ENCODE data around the gene DIRAS2. TPM values are rescaled to one million over a fixed set of nuclear protein-coding genes. Genes with fewer than 3 reads are reported as not detected.

Gene DIRAS2
- total and polyA plus RNA-seq, 2 of the 13 experiments (the other 11 are each of a cell fraction or from before 2014, with no cell fraction given), result not detected

DNA sequence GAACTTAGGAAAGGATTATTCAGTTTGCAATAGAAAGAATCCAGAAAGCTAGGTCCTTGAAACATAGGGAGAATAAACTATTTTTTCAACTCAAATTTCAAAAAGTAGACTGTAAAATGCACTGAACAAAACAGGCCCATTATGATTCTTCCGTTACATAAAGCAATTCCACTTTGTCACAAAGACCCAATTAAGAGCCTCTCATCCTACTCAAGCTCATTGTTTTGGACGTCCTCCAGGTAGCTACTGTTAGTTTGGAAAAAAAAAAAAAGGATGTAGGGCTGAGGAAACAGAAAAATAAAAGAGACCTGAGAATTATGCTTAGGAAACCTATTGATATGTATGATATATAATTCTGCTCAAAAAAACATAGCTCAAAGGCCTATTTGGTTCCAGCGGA is 74.0 kb downstream of the DIRAS2 start (continued):
- TF ChIP-seq BRF2 (CRISPR knock-in tag; IDR thresholded peaks at IDR 0.05) (no peak), ZNF549 (CRISPR knock-in tag; IDR thresholded peaks at IDR 0.05) (no peak), ZNF780A (CRISPR knock-in tag; IDR thresholded peaks at IDR 0.05) (no peak), ZNF3 (CRISPR knock-in tag; IDR thresholded peaks at IDR 0.05) (no peak), NCOR1 (IDR thresholded peaks at IDR 0.05; ENCODE audit: borderline replicate concordance, low read length) (no peak), ZC3H4 (CRISPR knock-in tag; IDR thresholded peaks at IDR 0.05; ENCODE audit: borderline replicate concordance) (no peak)

DNA sequence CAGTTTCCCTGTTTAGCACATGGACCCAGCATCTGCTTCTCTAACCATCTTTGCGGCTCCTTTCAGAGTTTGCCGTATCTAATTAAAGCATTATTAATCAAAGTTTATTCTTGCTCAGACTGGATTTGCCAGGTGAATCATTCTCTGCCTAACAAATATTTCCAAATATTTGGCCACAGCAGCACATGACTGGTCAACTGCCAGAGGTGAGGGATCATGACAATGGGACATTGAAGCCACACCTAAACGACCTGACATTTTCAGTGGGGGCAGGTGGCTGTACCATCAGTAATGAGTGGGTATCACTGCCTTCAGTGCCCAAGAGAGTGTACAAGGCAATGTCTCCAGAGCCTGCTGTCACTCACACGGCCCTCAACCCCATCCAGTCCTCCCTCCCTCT is 80.4 kb downstream of the DIRAS2 start:
- ATAC-seq, result no peak
- POLR2A ChIA-PET, result no interaction called here
- H3K27me3 ChIP-seq (ENCODE audit: control insufficient read depth in 1 of 2, insufficient read depth in 2 of 2, low read length in 2 of 2), result no peaks in the 10 kb centered on the region; a peak in 1 of 5 replicates
- TF ChIP-seq ZEB1 (IDR thresholded peaks at IDR 0.05; ENCODE audit: insufficient replicate concordance, low read depth) (no peak), HMGXB3 (CRISPR knock-in tag; IDR thresholded peaks at IDR 0.05; ENCODE audit: borderline replicate concordance) (no peak), ESRRA (CRISPR knock-in tag; IDR thresholded peaks at IDR 0.05; ENCODE audit: low read depth) (no peak), HDAC2 (CRISPR knock-in tag; IDR thresholded peaks at IDR 0.05) (no peak), RBM22 (optimal IDR thresholded peaks at IDR 0.05; ENCODE audit: low read length) (no peak), ZZZ3 (CRISPR knock-in tag; IDR thresholded peaks at IDR 0.05; ENCODE audit: borderline replicate concordance) (no peak), ZFP1 (CRISPR knock-in tag; IDR thresholded peaks at IDR 0.05) (no peak), ZNF564 (CRISPR knock-in tag; IDR thresholded peaks at IDR 0.05) (no peak), ZNF670 (CRISPR knock-in tag; IDR thresholded peaks at IDR 0.05; ENCODE audit: borderline replicate concordance) (no peak), SP5 (CRISPR knock-in tag; IDR thresholded peaks at IDR 0.05; ENCODE audit: borderline replicate concordance, low read depth) (no peak), NR2C2 (CRISPR knock-in tag; IDR thresholded peaks at IDR 0.05; ENCODE audit: borderline replicate concordance) (no peak)
- TF ChIP-seq, protein P1, sequence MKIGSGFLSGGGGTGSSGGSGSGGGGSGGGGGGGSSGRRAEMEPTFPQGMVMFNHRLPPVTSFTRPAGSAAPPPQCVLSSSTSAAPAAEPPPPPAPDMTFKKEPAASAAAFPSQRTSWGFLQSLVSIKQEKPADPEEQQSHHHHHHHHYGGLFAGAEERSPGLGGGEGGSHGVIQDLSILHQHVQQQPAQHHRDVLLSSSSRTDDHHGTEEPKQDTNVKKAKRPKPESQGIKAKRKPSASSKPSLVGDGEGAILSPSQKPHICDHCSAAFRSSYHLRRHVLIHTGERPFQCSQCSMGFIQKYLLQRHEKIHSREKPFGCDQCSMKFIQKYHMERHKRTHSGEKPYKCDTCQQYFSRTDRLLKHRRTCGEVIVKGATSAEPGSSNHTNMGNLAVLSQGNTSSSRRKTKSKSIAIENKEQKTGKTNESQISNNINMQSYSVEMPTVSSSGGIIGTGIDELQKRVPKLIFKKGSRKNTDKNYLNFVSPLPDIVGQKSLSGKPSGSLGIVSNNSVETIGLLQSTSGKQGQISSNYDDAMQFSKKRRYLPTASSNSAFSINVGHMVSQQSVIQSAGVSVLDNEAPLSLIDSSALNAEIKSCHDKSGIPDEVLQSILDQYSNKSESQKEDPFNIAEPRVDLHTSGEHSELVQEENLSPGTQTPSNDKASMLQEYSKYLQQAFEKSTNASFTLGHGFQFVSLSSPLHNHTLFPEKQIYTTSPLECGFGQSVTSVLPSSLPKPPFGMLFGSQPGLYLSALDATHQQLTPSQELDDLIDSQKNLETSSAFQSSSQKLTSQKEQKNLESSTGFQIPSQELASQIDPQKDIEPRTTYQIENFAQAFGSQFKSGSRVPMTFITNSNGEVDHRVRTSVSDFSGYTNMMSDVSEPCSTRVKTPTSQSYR (CRISPR knock-in tag; IDR thresholded peaks at IDR 0.05; ENCODE audit: borderline replicate concordance), result no peak

More for the DNA sequence above, 80.4 kb downstream of the DIRAS2 start:
- H3K4me2 ChIP-seq (ENCODE audit: low read depth, low read length), result no peak overlapping the region
- FAIRE-seq (no peak), DNase-seq (ENCODE audit: low spot score) (no peak)
- WGBS (ENCODE audit: low lambda C conversion rate), result 65% methylated on average over 3 of the region's 4 CpGs
- in situ Hi-C loops (cut with HindIII; ENCODE audit: extremely low pct_ligation_motif_present, low pct_unique_long_range_greater_than_20kb), result no loop called here
- no peaks in the 10 kb centered on the region for H3K36me3 ChIP-seq (replicated peaks in 1 of 2; ENCODE audit: control insufficient read depth in 1 of 2, insufficient read depth in 2 of 2, low read length in 2 of 2)
- H3K9me3 ChIP-seq (ENCODE audit: low read length), result no peaks in the 10 kb centered on the region
- no peaks in the 10 kb centered on the region for H3K79me2 ChIP-seq (ENCODE audit: insufficient read depth, low read length)
- H2AFZ ChIP-seq (ENCODE audit: low read length), result no peak overlapping the region
- intact Hi-C loops (cut with micrococcal nuclease; ENCODE audit: unreplicated experiment), result no loop called here
- no peaks in the 10 kb centered on the region for H3K4me1 ChIP-seq (ENCODE audit: insufficient read depth, low read length)
- no peak overlapping the region for H3K9ac ChIP-seq (ENCODE audit: insufficient read depth, low read depth, low read length)
- H4K20me1 ChIP-seq (ENCODE audit: insufficient read depth, low read length), result no peaks in the 10 kb centered on the region
- no TSS peak for BruUV-seq (replicated peaks)
- no peak overlapping the region for H3K4me3 ChIP-seq (replicated peaks in 1 of 3; ENCODE audit: insufficient read depth in 1 of 3, low read depth in 2 of 3, low read length in 3 of 3)
- H3K27ac ChIP-seq (ENCODE audit: extremely low read length, insufficient read depth, low read length), result no peak overlapping the region
- CTCF ChIA-PET (ENCODE audit: low intra/inter-chr PET ratio, low total read pairs), result no interaction called here
